ENCODE results near the gene RPLP1. TPM values are rescaled to one million over a fixed set of nuclear protein-coding genes. Genes with fewer than 3 reads are reported as not detected.

The RPLP1 gene
- polyA plus RNA-seq, 1 experiment, result 722 TPM

DNA sequence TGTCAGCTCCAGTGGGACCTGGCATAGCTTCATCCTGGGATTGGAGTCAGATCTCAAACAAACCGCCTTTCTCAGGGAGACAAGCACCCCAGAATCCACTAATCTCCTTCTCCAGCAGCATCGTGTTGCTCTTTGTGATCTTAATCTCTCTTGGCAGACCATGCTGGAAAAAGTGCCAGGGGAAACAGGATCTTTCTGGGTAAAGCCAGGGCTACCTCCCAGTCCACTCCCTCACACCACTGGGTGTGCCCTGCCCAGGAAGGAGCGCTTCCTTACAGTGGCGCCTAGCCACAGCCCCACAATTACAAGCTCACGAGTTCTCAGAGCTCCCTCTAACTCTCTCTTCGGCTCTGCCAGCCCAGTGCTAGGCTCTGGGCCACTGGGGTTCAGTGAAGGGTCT lies 32.2 kb downstream of the RPLP1 start:
- ChIA-PET POLR2A (no interaction called here), CTCF (interaction anchor here (1.0 to 2.0 kb wide), 2 partner anchors 9 to 20 kb away, joined by 3 to 7 read pairs; no protein-coding TSS in a partner anchor)
- Histone ChIP-seq H3K9me3 (ENCODE audit: control insufficient read depth, insufficient read depth, low read length) (no peaks in the 10 kb centered on the region; the same call in 1 of the 2 replicates), H3K27ac (ENCODE audit: low read depth, low read length) (no peak overlapping the region), H3K4me3 (ENCODE audit: low read depth, low read length) (no peak overlapping the region), H3K27me3 (ENCODE audit: control insufficient read depth, insufficient read depth, low read length) (peaks cover 45% of the 10 kb centered on the region)
- DNase-seq (ENCODE audit: low read depth, low spot score), result no peak
- TF ChIP-seq, protein P1, sequence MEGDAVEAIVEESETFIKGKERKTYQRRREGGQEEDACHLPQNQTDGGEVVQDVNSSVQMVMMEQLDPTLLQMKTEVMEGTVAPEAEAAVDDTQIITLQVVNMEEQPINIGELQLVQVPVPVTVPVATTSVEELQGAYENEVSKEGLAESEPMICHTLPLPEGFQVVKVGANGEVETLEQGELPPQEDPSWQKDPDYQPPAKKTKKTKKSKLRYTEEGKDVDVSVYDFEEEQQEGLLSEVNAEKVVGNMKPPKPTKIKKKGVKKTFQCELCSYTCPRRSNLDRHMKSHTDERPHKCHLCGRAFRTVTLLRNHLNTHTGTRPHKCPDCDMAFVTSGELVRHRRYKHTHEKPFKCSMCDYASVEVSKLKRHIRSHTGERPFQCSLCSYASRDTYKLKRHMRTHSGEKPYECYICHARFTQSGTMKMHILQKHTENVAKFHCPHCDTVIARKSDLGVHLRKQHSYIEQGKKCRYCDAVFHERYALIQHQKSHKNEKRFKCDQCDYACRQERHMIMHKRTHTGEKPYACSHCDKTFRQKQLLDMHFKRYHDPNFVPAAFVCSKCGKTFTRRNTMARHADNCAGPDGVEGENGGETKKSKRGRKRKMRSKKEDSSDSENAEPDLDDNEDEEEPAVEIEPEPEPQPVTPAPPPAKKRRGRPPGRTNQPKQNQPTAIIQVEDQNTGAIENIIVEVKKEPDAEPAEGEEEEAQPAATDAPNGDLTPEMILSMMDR (IDR thresholded peaks at IDR 0.05; ENCODE audit: low read depth, low read length), result no peak

GRCh38 chr15:69486481-69487110 lies 34.0 kb downstream of the RPLP1 start:
- Histone ChIP-seq H3K27ac (ENCODE audit: low read depth, low read length) (no peak overlapping the region), H3K27me3 (ENCODE audit: control insufficient read depth, insufficient read depth, low read length) (peaks cover 55% of the 10 kb centered on the region), H3K9me3 (ENCODE audit: control insufficient read depth, insufficient read depth, low read length) (no peaks in the 10 kb centered on the region), H3K4me3 (ENCODE audit: low read depth, low read length) (no peak overlapping the region)
- POLR2A ChIA-PET, result no interaction called here
- CTCF ChIA-PET, result interaction anchor here (1.0 to 2.3 kb wide), 3 partner anchors 8 to 605 kb away, joined by 3 to 11 read pairs (median 7); no protein-coding TSS in a partner anchor
- no peak for DNase-seq (ENCODE audit: low read depth, low spot score)
- TF ChIP-seq, protein P1 (IDR thresholded peaks at IDR 0.05; ENCODE audit: low read depth, low read length), result no peak

DNA sequence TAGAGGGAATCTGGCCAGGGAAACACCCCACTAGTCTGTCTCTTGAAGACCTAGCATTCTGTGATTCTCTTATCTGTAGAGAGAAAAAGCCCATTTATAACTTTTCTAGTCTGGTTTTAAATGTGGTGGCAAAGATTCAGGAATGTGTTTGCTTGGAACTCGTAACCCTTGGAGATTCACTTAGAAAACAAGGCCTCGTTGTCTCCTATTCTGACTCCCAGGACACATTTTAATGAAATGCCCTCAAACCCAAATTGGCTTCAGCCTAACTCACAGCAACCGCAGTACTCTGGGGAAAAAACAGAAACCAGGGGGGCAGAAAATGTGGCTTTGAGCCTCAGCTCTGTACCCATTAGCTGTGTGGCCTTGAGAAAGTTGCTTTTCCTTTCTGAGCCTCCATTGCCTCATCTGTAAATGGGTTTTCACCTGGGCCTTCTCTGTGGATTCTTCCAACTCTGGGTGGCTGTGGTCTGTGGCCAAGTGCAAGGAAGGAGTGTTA lies 36.5 kb downstream of the RPLP1 start:
- Histone ChIP-seq H3K4me3 (ENCODE audit: low read depth, low read length) (no peak overlapping the region), H3K9me3 (ENCODE audit: control insufficient read depth, insufficient read depth, low read length) (no peaks in the 10 kb centered on the region), H3K27me3 (ENCODE audit: control insufficient read depth, insufficient read depth, low read length) (peaks cover 46% of the 10 kb centered on the region), H3K27ac (ENCODE audit: low read depth, low read length) (no peak overlapping the region)
- POLR2A ChIA-PET, result no interaction called here
- CTCF ChIA-PET, result interaction anchor here (2.7 kb wide), 1 partner anchor 11 kb away, joined by 17 read pairs; no protein-coding TSS in a partner anchor
- no peak for DNase-seq (ENCODE audit: low read depth, low spot score)
- TF ChIP-seq, protein P1 (IDR thresholded peaks at IDR 0.05; ENCODE audit: low read depth, low read length), result no peak

GRCh38 chr15:69490356-69491037 lies 37.9 kb downstream of the RPLP1 start:
- TF ChIP-seq, protein P1 (IDR thresholded peaks at IDR 0.05; ENCODE audit: low read depth, low read length), result no peak
- Histone ChIP-seq H3K27me3 (ENCODE audit: control insufficient read depth, insufficient read depth, low read length) (peaks cover 33% of the 10 kb centered on the region), H3K27ac (ENCODE audit: low read depth, low read length) (no peak overlapping the region), H3K4me3 (ENCODE audit: low read depth, low read length) (no peak overlapping the region), H3K9me3 (ENCODE audit: control insufficient read depth, insufficient read depth, low read length) (no peaks in the 10 kb centered on the region)
- CTCF ChIA-PET, result interaction anchor here (2.7 kb wide), 1 partner anchor 12 kb away, joined by 17 read pairs; no protein-coding TSS in a partner anchor
- DNase-seq (ENCODE audit: low read depth, low spot score), result no peak
- POLR2A ChIA-PET, result no interaction called here

DNA sequence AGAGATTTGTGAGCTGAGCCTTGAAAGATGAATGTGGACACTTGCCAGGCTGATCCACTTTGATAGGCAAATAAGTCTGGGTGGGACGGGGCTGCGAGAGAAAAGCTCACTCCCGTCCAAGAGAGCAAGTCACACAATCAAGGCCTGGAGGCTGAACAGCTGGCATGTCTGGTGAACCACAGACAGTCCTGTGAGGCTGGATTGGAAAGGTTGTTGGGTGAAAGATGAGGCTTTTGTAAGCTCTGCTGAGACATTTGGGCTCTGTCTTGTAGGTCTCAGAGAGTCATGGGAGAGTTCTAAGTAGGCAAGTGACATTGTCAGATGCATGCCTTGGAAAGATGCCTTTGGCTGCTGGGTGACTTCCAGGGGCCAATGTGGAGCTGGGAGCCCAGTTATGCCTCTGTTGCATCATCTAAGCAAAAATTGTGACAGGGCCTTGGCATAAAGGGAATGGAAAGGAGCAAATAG lies 38.5 kb downstream of the RPLP1 start:
- Histone ChIP-seq H3K9me3 (ENCODE audit: control insufficient read depth, insufficient read depth, low read length) (no peaks in the 10 kb centered on the region), H3K4me3 (ENCODE audit: low read depth, low read length) (no peak overlapping the region), H3K27me3 (ENCODE audit: control insufficient read depth, insufficient read depth, low read length) (peaks cover 33% of the 10 kb centered on the region), H3K27ac (ENCODE audit: low read depth, low read length) (no peak overlapping the region)
- no peak for DNase-seq (ENCODE audit: low read depth, low spot score)
- TF ChIP-seq, protein P1 (IDR thresholded peaks at IDR 0.05; ENCODE audit: low read depth, low read length), result no peak
- ChIA-PET CTCF (interaction anchor here (2.7 kb wide), 1 partner anchor 13 kb away, joined by 17 read pairs; no protein-coding TSS in a partner anchor), POLR2A (no interaction called here)
